GM12875 (cell line): ENCODE measurements around the gene C1QTNF2.

ENCODE experiments used
- H3K4me3 ChIP-seq: one replicate; pipeline ENCODE4 v1.5.1; 2011; ENCODE audit warnings: low read depth, low read length, control low read depth
- CTCF ChIP-seq: IDR thresholded peaks from 2 replicates; pipeline ENCODE4 v1.5.1; 2011; ENCODE audit warnings: low read depth, mild to moderate bottlenecking, control low read depth, inconsistent platforms, low read length, moderate library complexity, borderline replicate concordance; ENCODE audit not compliant: insufficient read depth

C1QTNF2 gene

GRCh38 chr5:160375166-160375565 lies 4.7 kb upstream of the C1QTNF2 start:
- no peak for TF ChIP-seq CTCF
- no peak overlapping the region for H3K4me3 ChIP-seq

- no peak for TF ChIP-seq CTCF
- H3K4me3 ChIP-seq: no peak overlapping the region
Measured at GRCh38 chr5:160371294-160371693, 868 bp upstream of the C1QTNF2 start.

GRCh38 chr5:160370713-160371034 lies 248 bp upstream of the C1QTNF2 start:
- no peak overlapping the region for H3K4me3 ChIP-seq
- no peak for TF ChIP-seq CTCF

GRCh38 chr5:160367885-160368284 lies 2.5 kb downstream of the C1QTNF2 start:
- H3K4me3 ChIP-seq: no peak overlapping the region
- no peak for TF ChIP-seq CTCF

- no peak overlapping the region for H3K4me3 ChIP-seq
- TF ChIP-seq CTCF: no peak
Measured at GRCh38 chr5:160367261-160367660, 3.2 kb downstream of the C1QTNF2 start.

- TF ChIP-seq CTCF: no peak
- H3K4me3 ChIP-seq: no peak overlapping the region
Measured at GRCh38 chr5:160366230-160366629, 4.2 kb downstream of the C1QTNF2 start.

GRCh38 chr5:160363660-160364395 lies 6.6 kb downstream of the C1QTNF2 start:
- H3K4me3 ChIP-seq: no peak overlapping the region

More at GRCh38 chr5:160363660-160364395, 6.6 kb downstream of the C1QTNF2 start:
- TF ChIP-seq CTCF: no peak
